H9 (cell line): Measurements from ENCODE around the gene FBXO42. TPM values are rescaled to one million over a fixed set of nuclear protein-coding genes. Genes with fewer than 3 reads are reported as not detected.

Experiments
- DNase-seq: peaks from one replicate; pipeline ENCODE4 v3.0.0-alpha.2; 2017
- H2AFZ ChIP-seq: one replicate; pipeline ENCODE4 v1.6.1; 2013; ENCODE audit warnings: mild to moderate bottlenecking, low read length, control low read depth, moderate library complexity
- H2AK5ac ChIP-seq: 2 replicates; pipeline ENCODE4 v1.6.1; 2013; ENCODE audit warnings: low read length, control low read depth, mixed read lengths; ENCODE audit not compliant: insufficient read length
- H2BK120ac ChIP-seq: one replicate; pipeline ENCODE4 v1.6.1; 2013; ENCODE audit warnings: low read depth, mild to moderate bottlenecking, low read length, control low read depth, inconsistent platforms; ENCODE audit not compliant: poor library complexity, severe bottlenecking
- H2BK12ac ChIP-seq: 2 replicates; pipeline ENCODE4 v1.6.1; 2013; ENCODE audit warnings: low read length, control low read depth, mixed read lengths, low read depth; ENCODE audit not compliant: insufficient read length
- H2BK15ac ChIP-seq: 2 replicates; pipeline ENCODE4 v1.6.1; 2013; ENCODE audit warnings: low read depth, low read length, control low read depth
- H2BK20ac ChIP-seq: one replicate; pipeline ENCODE4 v1.6.1; 2013; ENCODE audit warnings: low read depth, mild to moderate bottlenecking, low read length, control low read depth, inconsistent platforms; ENCODE audit not compliant: poor library complexity, severe bottlenecking
- H2BK5ac ChIP-seq: 2 replicates; pipeline ENCODE4 v1.6.1; 2013; ENCODE audit warnings: low read length, control low read depth, mixed read lengths; ENCODE audit not compliant: insufficient read length
- H3K14ac ChIP-seq: 2 replicates; pipeline ENCODE4 v1.6.1; 2013; ENCODE audit warnings: low read length, control low read depth; ENCODE audit not compliant: insufficient read depth
- H3K18ac ChIP-seq: 2 replicates; pipeline ENCODE4 v1.6.1; 2013; ENCODE audit warnings: low read depth, mild to moderate bottlenecking, mixed read lengths, low read length, control low read depth; ENCODE audit not compliant: insufficient read length
- H3K23ac ChIP-seq: 2 replicates; pipeline ENCODE4 v1.6.1; 2013; ENCODE audit warnings: low read length, control low read depth, mixed read lengths, low read depth; ENCODE audit not compliant: insufficient read length
- H3K23me2 ChIP-seq: 2 replicates; pipeline ENCODE4 v1.6.1; 2013; ENCODE audit warnings: low read depth, mild to moderate bottlenecking, mixed read lengths, low read length, control low read depth; ENCODE audit not compliant: insufficient read length, poor library complexity, severe bottlenecking
- H3K27ac ChIP-seq: 2 replicates; pipeline ENCODE4 v1.5.1; 2013; ENCODE audit warnings: low read length, control low read depth, mixed read lengths, low read depth; ENCODE audit not compliant: insufficient read length
- H3K27me3 ChIP-seq: 2 replicates; pipeline ENCODE4 v1.6.1; 2013; ENCODE audit warnings: low read length, control low read depth, inconsistent platforms; ENCODE audit not compliant: insufficient read depth
- H3K4ac ChIP-seq: 2 replicates; pipeline ENCODE4 v1.6.1; 2013; ENCODE audit warnings: low read depth, mild to moderate bottlenecking, control low read depth, inconsistent platforms, low read length, moderate library complexity
- H3K4me1 ChIP-seq: 2 replicates; pipeline ENCODE4 v1.6.1; 2013; ENCODE audit warnings: low read length, control low read depth, inconsistent platforms; ENCODE audit not compliant: insufficient read depth
- H3K4me2 ChIP-seq: 2 replicates; pipeline ENCODE4 v1.6.1; 2013; ENCODE audit warnings: low read length, control low read depth, mixed read lengths; ENCODE audit not compliant: insufficient read length, insufficient read depth
- H3K56ac ChIP-seq: 2 replicates; pipeline ENCODE4 v1.6.1; 2013; ENCODE audit warnings: low read depth, mild to moderate bottlenecking, mixed read lengths, low read length, control low read depth; ENCODE audit not compliant: insufficient read length
- H3K79me1 ChIP-seq: 2 replicates; pipeline ENCODE4 v1.6.1; 2013; ENCODE audit warnings: low read depth, mild to moderate bottlenecking, moderate library complexity, low read length, control low read depth, inconsistent platforms; ENCODE audit not compliant: insufficient read depth, poor library complexity, severe bottlenecking
- H3K79me2 ChIP-seq: 2 replicates; pipeline ENCODE4 v1.6.1; 2013; ENCODE audit warnings: low read length, control low read depth, inconsistent platforms; ENCODE audit not compliant: insufficient read depth
- H3K9ac ChIP-seq: 2 replicates; pipeline ENCODE4 v1.6.1; 2013; ENCODE audit warnings: low read length, control low read depth, mixed read lengths; ENCODE audit not compliant: insufficient read length; ENCODE audit errors: extremely low read depth
- H3K9me3 ChIP-seq: one replicate; pipeline ENCODE4 v1.6.1; 2013; ENCODE audit warnings: low read depth, low read length, inconsistent platforms; ENCODE audit not compliant: control insufficient read depth
- H3T11ph ChIP-seq: one replicate; pipeline ENCODE4 v1.6.1; 2013; ENCODE audit warnings: mild to moderate bottlenecking, low read length, control low read depth, inconsistent platforms
- H4K20me1 ChIP-seq: one replicate; pipeline ENCODE4 v1.6.1; 2013; ENCODE audit not compliant: control insufficient read depth, insufficient read length, insufficient read depth
- H4K5ac ChIP-seq: 2 replicates; pipeline ENCODE4 v1.6.1; 2013; ENCODE audit warnings: low read depth, mild to moderate bottlenecking, mixed read lengths, low read length, control low read depth; ENCODE audit not compliant: insufficient read length
- H4K8ac ChIP-seq: replicated peaks from 2 replicates; pipeline ENCODE4 v1.6.1; 2013; ENCODE audit warnings: low read length, control low read depth, mixed read lengths, low read depth; ENCODE audit not compliant: insufficient read length
- H4K91ac ChIP-seq: 2 replicates; pipeline ENCODE4 v1.6.1; 2013; ENCODE audit warnings: low read depth, mild to moderate bottlenecking, moderate library complexity, mixed read lengths, low read length, control low read depth; ENCODE audit not compliant: insufficient read length
- H3K27ac Mint-ChIP-seq, 3 experiments: 2 replicates in 2 of 3; 3 replicates in 1 of 3; pipeline ENCODE4 v1.8.0; 2020 to 2021; ENCODE audit warnings: mixed read lengths in 3 of 3, mild to moderate bottlenecking in 1 of 3, moderate library complexity in 1 of 3
- H3K27me3 Mint-ChIP-seq: 2 replicates; pipeline ENCODE4 v1.8.0; 2021; ENCODE audit warnings: low read depth, mild to moderate bottlenecking, moderate library complexity, mixed read lengths
- H3K36me3 Mint-ChIP-seq, 3 experiments: 2 replicates in 2 of 3; 3 replicates in 1 of 3; pipeline ENCODE4 v1.8.0; 2020 to 2021; ENCODE audit warnings: low read depth in 3 of 3, mixed read lengths in 3 of 3; ENCODE audit not compliant: insufficient read depth in 1 of 3
- H3K4me1 Mint-ChIP-seq, 2 experiments: 2 replicates each; pipeline ENCODE4 v1.8.0; 2020; ENCODE audit warnings: mixed read lengths in 2 of 2
- H3K4me3 Mint-ChIP-seq, 2 experiments: 2 replicates in 1 of 2; 3 replicates in 1 of 2; pipeline ENCODE4 v1.8.0; 2020 to 2021; ENCODE audit warnings: mild to moderate bottlenecking in 2 of 2, mixed read lengths in 2 of 2, moderate library complexity in 1 of 2
- H3K9me3 Mint-ChIP-seq, 2 experiments: 2 replicates in 1 of 2; 3 replicates in 1 of 2; pipeline ENCODE4 v1.8.0; 2020; ENCODE audit warnings: mild to moderate bottlenecking in 2 of 2, mixed read lengths in 2 of 2, moderate library complexity in 1 of 2
- CTCF ChIP-seq: fragments of 200-600 bp; sonication (generic); conservative IDR thresholded peaks from 3 replicates; pipeline ENCODE4 v1.8.0; 2021; ENCODE audit warnings: antibody characterized with exemption, mild to moderate bottlenecking
- WGBS: extraction: QIAGEN DNeasy Blood & Tissue Kit; methylation state at CpG from one replicate; pipeline ENCODE4 v1.1.7; 2013; ENCODE audit warnings: missing lambda C conversion rate, low lambda C conversion rate, mixed read lengths; ENCODE audit not compliant: insufficient read length; ENCODE audit errors: extremely low coverage; 5-methylcytosine and 5-hydroxymethylcytosine counted together
- total RNA-seq: library from RNA; stranded (reverse); gene quantifications from 2 replicates; pipeline ENCODE4 v1.2.1, GENCODE V29; 2021

FBXO42 gene
- total RNA-seq, 1 experiment from 2014 or later, result 17.4 TPM

- Histone ChIP-seq H3K79me1 (no peaks in the 10 kb centered on the region), H3T11ph (no peak overlapping the region), H3K56ac (no peak overlapping the region), H2BK5ac (no peak overlapping the region), H4K20me1 (no peaks in the 10 kb centered on the region), H3K14ac (no peak overlapping the region), H3K27me3 (no peaks in the 10 kb centered on the region), H3K4me1 (no peaks in the 10 kb centered on the region), H4K5ac (no peak overlapping the region), H3K18ac (no peak overlapping the region), H2AFZ (no peak overlapping the region), H3K23ac (no peak overlapping the region), H3K9me3 (no peaks in the 10 kb centered on the region), H3K27ac (no peak overlapping the region), H3K79me2 (no peaks in the 10 kb centered on the region), H3K23me2 (no peaks in the 10 kb centered on the region), H4K91ac (no peak overlapping the region), H2AK5ac (no peak overlapping the region), H4K8ac (no peak overlapping the region), H2BK12ac (no peak overlapping the region), H3K4ac (no peak overlapping the region), H2BK15ac (no peak overlapping the region), H2BK20ac (no peak overlapping the region), H3K4me2 (no peak overlapping the region), H2BK120ac (no peak overlapping the region), H3K9ac (no peak overlapping the region)
- Mint-ChIP-seq H3K27me3 (no peaks in the 10 kb centered on the region), H3K36me3 (no peaks in the 10 kb centered on the region), H3K4me3 (no peak overlapping the region), H3K27ac (no peak overlapping the region), H3K4me1 (peaks cover 6 to 13% of the 10 kb centered on the region in 2 experiments), H3K9me3 (no peaks in the 10 kb centered on the region)
- WGBS, result no CpG with 5 or more reads among the region's 1 CpG
- no peak for DNase-seq
- TF ChIP-seq CTCF, result no peak
Measured at GRCh38 chr1:16262067-16262466, 90.2 kb downstream of the FBXO42 start.
